ENCODE measurements around the gene ANKRD40CL.
A peak's percentile ranks its signal among the peaks of the same experiment; 100 is the strongest.

The ANKRD40CL gene

GRCh38 chr17:50785946-50786570, 18.7 kb upstream of the ANKRD40CL start:
- DNase-seq = peak; percentile 98

DNA sequence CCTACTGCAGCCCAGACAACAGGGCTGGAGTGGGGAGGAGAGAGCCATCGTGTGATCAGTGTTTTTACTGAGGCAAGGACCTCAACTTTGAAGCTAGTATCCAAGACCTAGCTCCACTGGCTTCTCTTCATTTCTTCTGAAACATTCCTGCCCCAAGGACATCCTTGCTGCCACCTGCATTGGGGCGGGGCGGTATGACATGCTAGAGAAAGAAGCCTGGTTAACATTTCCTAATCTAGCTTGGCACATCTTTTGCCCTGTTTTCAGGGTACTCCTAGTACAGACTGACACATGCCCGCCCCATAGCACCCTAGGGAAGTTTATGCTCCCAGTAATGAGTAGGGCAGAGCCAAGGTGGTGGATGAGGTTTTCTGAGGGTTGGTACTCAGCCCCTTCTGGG, 17.8 kb upstream of the ANKRD40CL start:
- DNase-seq = no peak

- no peak for DNase-seq
Measured at GRCh38 chr17:50783905-50784304, 16.6 kb upstream of the ANKRD40CL start.

DNA sequence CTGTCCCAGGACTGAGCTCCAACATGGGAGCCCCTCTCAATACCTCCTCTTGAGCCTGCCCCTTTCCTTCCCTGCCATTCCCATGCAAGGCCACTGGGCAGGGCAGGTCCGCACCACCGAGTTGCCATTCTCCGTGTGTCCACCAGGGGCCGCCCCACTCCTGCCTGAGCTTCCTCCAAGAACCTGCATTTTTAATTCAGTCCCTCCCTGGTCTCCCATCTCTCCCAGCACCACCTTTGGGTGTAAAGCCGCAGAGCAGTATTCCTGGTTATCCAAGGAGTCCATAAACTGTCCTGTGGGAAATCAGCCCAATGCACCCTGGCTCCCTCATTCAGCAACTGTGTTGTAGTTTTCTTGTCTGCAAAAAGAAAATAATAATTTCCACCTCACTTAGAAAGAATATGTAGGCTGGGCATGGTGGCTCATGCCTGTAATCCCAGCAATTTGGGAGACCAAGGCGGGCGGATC, 15.9 kb upstream of the ANKRD40CL start:
- DNase-seq = peak; percentile 93

- no peak for DNase-seq
Measured at GRCh38 chr17:50781167-50781566, 13.8 kb upstream of the ANKRD40CL start.

DNA sequence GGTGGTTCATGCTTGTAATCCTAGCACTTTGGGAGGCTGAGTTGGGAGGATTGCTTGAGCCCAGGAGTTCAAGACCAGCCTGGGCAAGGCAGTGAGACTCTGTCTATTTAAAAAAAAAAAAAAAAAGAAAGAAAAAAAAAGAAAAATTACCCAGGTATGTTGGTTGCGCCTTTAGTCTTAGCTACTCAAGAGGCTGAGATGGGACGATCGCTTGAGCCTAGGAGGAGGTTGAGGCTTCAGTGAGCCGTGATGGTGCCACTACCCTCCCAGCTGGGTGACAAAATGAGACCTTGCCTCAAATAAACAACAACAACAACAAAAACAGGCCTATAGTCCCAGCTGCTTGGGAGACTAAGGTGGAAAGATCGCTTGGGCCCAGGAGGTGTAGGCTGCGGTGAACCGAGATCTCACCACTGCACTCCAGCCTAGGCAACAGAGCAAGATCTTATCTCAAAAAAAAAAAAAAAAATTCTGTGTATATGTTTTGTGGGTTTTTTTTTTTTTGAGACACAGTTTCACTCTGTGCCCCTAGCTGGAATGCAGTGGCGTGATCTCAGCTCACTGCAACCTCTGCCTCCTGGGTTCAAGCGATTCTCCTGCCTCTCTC, 12.5 kb upstream of the ANKRD40CL start:
- DNase-seq = no peak

DNA sequence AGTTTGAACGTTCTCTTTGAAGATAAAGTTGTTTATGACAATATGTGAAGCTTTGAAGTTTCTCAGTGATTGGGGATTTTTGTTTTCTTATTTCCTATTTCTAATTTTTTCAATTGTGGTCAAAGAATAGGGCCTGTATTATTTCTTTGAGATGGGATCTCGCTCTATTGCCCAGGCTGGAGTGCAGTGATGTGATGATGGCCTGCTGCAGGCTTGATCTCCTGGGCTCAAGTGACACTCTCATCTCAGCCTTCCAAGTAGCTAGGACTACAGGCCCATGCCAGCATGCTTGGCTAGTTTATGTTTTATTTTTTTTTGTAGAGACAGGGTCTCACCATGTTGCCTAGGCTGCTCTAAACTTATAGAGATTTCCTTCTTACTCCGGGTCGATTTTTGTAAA, 11.7 kb upstream of the ANKRD40CL start:
- DNase-seq = no peak

DNA sequence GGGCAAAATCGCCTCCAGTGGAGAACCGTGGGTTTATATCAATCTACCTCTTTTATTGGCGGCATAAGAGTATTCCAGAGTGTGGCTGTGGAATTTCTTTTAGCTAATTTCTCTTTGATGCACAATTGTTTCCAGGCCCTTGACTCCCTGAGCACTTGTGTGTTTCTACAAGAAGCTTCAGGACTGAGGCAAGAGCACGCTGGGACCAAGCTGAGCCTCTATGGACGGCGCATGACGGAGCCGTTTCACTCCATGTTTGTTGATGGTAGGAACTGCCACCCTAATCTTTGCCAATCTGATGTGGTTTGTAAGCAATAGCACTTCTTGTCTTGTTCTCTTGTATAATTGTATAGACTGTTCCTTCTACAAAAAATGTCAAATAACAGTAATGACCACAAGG, 11.2 kb upstream of the ANKRD40CL start:
- no peak for DNase-seq

GRCh38 chr17:50775926-50776325, 8.6 kb upstream of the ANKRD40CL start:
- DNase-seq = no peak

- DNase-seq = no peak
Measured at GRCh38 chr17:50774225-50774803, 7.0 kb upstream of the ANKRD40CL start.

- DNase-seq = no peak
Measured at GRCh38 chr17:50771991-50772785, 4.9 kb upstream of the ANKRD40CL start.

DNA sequence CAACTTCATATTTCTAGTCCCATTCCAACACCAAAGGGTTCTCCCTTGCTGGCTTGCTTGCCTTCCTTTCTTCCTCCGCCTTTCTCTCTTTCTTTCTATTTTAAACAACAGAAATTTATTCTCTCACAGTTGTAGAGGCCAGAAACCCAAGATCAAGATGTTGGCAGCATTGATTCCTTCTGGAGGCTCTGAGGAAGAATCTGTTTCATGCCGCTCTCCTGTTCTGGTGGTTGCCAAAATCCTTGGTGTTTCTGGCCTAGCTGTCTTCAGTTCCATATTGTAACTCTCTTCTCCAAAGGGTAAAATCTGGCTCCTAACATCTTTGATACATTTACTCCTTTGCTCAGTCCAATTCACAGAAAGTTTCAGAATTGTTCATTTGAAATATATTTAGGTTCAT, 3.0 kb upstream of the ANKRD40CL start:
- DNase-seq = no peak

DNA sequence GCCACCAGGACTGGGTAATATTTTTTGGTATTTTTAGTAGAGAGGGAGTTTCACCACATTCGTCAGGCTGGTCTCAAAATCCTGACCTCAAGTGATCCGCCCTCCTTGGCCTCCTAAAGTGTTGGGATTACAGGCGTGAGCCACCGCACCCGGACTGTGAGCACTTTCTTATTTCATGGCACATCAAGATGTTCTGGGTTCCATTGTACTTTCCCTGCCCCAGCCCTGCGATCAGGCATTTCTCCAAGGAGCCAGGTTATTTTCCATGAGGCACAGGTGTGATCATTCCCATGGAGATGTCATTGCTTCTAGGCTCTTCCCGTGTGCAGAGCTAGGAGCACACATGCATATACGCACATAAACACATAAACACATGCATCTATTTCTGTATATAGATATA, 2.6 kb upstream of the ANKRD40CL start:
- DNase-seq = no peak

GRCh38 chr17:50768346-50768761, 1.0 kb upstream of the ANKRD40CL start:
- DNase-seq = no peak

- no peak for DNase-seq
Measured at GRCh38 chr17:50767030-50767429, 288 bp downstream of the ANKRD40CL start.

DNA sequence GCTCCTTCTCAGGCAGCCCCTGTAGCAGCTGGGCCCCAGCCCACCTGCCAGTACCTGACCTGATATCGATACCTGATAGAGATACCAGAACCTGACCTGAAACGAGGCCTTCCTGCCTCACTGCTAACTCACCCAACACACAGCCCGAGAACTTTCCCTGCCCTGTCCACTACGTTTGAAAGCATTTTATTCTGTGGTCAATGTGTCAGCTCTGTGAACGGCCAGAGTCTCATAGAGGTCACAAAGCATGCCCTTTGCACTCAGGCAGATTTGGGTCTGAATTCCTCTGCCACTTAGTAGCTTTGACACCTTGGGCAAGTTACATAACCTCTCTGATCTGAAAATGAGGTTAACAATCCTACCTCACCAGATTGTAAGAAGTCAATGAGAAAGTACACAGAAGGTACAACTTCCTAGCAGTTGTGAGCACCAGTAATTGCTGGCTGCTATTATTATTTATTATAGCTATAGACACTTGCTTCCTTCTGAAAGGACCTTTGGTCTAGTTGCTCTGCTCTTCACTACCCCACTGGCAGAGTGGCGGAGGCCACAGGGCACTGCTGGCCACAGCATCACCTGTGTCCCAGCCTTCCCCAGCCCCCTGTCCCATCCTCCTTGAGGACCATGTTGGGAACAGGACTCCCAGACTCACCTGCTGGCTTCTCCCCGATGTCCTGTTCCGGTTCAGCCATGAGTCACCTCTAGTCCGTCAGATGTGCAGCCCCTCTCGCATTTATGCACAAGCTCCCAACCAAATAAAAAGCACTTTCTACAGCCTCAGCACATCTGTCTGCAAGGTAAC, 895 bp downstream of the ANKRD40CL start:
- DNase-seq = no peak

- DNase-seq = no peak
Measured at GRCh38 chr17:50765454-50766221, 1.7 kb downstream of the ANKRD40CL start.

GRCh38 chr17:50764734-50765149, 2.6 kb downstream of the ANKRD40CL start:
- DNase-seq = no peak

- DNase-seq = no peak
Measured at GRCh38 chr17:50763716-50764475, 3.4 kb downstream of the ANKRD40CL start.

DNA sequence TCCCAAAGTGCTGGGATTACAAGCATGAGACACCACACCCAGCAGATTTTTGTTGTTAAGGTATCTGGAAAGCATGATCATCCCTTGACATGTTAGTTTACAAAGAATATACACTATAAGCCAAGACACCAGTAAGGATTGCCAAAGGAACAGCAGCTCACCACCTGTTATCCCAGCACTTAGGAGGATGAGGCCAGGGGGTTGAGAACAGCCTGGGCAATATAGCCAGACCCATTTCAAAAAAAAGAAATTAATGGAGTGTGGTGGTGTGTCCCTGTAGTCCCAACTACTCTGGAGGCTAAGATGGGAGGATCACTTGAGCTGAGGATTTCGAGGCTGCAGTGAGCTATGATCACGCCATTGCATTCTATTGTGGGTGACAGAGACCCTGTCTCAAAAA, 5.1 kb downstream of the ANKRD40CL start:
- DNase-seq = no peak

- DNase-seq = no peak
Measured at GRCh38 chr17:50758989-50759544, 8.3 kb downstream of the ANKRD40CL start.

Measured in NCI-H1694 treated with DMSO at 0.1 percent for 48 hours (cell line).